SIG-M5 treated with dmso at 0.1 percent for 504 hours (cell line): ENCODE results near the gene LRRC27.

Experiments
- DNase-seq: peaks from one replicate; lab custom pipeline; 2025; ENCODE audit not compliant: unreplicated experiment; lab: John Stamatoyannopoulos, UW

Gene LRRC27

DNA sequence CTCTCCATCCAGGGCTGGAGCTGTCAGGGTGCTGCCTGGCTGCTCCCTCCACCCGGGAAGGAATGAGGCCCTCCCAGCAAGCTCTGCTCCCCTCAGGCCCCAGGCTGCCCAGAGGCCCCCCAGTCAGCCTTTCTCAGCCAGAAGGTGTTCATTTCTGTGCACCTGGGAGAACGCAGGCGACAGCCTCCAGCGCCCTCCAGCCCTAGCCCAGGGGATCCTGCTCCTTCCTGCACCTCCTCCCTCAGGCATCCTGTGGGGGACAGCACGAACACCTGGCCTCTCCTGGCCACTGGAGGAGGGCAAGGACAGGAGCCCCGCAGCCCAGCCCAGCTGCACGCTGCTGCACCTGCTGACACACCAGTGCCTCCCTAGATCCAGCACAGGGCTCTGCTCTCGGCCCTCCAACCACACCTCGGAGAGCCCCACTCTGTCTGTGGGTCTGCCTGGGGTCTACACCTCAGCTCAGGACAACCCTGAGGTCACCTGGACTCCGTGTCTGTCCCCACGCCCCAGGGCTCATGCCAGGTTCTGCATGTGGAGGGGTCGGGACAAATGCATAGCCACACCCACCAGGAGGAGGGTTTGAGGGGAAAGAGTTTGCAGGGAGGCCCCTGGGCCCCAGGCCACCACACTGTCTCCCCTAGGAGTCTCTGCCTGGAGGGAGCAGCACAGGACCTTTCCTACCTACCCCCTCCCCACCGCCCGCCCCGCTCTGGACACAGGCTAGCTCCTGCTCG, 57.6 kb downstream of the LRRC27 start:
- no peak for DNase-seq

DNA sequence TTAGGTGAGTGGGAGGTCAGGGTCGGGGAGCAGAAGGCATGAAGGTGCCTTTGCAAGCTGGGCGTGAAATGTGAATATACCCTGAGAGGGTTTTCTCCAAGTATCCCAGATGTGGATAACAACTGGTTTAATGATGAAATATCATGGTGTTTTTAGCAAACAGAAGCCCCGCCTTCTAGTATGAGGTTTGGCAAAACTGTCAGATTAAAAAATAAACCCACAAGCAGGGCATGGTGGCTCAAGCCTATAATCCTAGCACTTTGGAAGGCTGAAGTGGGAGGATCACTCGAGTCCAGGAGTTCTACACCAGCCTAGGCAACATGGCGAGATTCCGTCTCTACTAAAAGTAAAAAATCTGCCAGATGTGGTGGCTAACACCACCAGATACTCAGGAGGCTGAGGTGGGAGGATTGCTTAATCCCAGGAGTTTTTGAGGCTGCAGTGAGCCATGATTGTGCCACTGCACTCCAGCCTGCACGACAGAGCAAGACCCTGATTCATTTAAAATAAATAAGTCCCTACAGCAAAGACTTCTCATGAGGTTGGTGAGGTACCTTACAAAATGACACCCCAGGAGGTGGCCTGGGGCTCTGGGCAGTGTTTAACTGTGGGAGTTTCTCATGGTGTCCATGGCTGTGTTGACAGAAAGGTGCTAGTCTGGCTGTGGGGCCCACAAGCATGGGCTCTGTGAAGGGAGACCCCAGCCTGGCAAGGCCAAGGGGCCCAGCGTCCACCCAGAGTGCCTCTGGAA, 58.4 kb downstream of the LRRC27 start:
- no peak for DNase-seq

DNA sequence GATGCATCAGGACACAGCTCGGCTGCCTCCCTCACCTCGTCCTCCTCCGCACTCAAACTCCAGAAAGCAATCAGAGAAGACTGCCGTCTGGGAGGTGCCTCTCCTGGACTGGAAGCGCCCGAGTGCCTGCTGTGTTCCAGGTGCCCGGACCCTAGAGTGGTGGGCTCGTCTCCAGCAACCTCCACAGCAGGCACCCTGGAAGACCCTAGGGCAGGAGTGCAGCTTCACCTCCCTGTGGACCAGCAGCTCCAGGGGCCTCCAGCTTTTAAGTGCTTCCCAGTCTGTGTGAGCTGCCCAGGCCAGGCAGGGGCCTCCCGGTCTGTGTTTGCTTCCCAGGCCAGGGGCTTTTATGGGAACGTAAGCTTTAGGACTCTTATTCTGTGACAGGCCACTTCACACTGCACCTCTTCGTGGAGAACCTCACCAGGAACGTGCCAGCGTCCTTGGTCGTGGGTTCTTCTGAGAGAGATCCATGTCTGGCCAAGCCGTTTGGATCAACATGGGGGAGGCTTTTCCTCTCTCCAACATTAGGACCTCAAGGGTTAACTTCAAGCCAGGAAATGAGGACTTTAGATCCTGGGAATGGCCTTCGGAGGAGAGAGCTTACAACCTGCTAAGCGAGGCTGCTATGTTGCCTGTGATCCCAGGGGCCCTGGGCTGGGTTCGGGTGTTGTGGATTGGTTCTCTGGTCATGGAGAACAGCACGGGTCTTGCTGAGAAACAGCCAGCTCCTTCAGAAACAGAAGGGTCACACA, 59.1 kb downstream of the LRRC27 start:
- no peak for DNase-seq

DNA sequence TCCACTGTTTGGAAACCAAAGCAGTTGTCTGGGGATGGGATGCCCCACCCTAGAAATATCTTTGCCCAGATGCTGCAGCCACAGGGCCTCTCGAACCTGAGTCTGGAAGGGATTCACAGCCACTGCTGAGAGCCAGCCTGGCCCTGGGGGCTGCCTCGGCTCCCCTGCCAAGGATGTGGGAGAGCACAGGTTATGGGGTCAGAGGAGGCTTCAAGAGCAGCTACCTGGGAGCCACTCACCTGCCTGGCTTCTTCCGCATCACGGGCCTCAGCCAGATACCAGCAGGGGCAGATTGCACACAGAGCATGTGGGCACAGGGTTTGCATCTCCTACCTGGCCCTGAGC, 59.7 kb downstream of the LRRC27 start:
- DNase-seq = no peak

DNA sequence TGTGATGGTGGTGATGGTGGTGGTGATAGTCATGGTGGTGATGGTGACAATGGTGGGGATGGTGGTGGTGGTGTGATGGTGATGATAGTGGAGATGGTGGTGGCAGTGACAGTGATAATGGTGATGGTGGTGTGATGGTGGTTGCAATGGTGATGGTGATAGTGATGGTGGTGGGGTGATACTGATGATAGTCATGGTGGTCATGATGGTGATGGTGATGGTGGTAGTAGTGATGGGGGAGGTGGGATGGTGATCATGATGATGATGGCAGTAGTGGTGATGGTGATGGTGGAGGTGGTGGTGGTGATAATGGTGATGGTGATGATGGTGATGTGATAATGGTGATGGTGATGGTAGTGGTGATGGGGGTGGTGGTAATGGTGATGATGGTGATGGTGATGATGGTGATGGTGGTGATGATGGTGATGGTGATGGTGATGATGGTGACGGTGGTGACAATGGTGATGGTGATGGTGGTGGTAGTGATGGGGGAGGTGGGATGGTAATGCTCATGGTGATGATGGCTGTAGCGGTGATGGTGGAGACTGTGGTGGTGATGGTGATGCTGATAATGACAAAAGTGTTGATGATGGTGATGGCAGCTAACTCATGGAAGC, 60.3 kb downstream of the LRRC27 start:
- no peak for DNase-seq

DNA sequence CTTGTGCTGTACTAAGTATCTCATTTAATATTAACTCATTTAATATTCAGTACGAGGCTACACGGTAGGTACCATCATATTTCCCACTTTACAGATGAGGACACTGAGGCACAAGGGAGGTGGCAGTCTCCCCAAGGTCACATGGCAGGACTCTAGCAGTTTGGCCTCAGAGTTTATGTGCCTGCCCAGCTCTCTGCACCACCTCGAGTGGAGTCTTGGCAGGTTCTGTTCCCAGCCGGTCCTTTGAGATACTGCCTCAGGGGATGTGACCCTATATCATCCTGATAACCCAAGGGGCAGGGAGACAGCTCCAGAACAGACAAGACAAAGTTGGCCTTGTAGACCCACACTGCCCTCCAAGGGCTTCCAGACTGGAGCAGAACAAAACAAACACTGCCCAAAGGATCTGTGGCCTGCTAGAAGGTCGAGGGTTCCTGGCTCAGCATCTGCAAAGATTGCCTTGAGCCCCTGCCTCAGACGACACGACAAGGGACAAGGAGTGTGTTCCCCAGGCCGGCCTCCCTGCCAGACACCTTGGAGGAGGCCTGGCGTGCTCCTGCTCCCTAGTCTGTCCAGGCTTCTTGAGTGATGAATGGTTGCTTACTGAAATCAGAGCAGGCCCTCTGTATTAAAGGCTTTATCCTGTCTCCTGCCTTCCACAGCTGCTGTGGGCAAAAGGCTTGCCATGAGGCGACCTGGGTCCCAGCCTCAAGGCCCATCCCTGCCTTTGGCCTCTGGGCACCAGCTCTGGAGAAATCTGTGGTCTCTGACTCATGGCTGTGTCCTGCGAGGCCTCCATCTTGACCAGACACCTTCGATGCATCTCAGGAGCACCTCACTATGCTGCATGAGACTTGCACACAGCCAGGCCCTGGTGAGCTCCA, 61.1 kb downstream of the LRRC27 start:
- no peak for DNase-seq

DNA sequence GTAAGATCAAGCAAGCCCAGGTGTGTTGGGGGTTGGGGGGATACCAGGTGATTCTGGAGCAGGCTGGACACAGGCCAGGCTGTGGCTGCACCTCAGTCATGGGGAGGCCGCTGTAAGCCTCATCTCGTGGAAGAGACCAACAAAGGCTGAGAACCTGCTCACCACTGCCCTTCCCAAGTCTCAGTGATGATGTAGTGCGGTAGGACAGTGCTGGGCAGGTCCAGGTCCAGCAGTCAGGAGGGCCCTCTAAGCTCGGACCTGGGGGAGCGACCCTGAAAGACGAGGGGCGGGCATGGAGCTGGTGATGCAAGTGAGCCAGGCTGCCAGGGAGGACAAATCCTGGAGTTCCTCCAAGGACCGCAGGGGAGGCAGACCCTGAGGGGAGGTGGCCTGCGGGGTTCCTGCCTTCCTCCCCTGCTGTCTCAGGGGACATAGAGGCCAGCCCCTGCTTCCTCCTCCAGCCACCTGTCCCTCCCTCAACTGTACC, 61.7 kb downstream of the LRRC27 start:
- no peak for DNase-seq

DNA sequence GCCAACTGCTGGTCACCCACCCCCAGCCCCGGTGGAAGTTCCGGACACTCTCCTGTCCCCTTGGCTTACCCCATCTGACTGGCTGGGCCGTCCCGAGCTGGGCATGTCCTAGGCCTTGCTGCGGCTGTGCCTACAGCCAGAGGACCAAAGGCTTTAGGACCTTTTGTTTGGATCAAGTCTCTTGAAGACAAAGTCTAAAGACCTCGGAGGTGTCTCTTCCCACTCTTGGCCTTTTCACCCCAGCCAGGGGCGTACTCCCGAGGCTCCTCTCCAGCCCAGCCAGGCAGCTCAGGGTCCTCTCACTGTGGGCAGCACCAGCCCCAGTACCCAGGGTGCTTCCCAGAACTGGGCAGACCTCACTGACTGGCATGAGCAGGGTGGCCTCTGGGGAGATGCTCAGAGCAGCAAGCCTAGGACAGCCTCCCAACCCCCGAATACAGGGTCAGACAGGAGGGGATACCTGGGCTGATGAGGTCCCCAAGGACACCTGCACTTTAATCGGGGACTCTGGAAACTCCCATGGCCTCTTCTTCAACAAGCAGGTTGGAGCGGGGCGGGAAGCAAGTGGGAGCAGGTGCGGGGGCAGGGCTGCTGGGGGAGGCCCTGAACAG, 62.3 kb downstream of the LRRC27 start:
- no peak for DNase-seq

DNA sequence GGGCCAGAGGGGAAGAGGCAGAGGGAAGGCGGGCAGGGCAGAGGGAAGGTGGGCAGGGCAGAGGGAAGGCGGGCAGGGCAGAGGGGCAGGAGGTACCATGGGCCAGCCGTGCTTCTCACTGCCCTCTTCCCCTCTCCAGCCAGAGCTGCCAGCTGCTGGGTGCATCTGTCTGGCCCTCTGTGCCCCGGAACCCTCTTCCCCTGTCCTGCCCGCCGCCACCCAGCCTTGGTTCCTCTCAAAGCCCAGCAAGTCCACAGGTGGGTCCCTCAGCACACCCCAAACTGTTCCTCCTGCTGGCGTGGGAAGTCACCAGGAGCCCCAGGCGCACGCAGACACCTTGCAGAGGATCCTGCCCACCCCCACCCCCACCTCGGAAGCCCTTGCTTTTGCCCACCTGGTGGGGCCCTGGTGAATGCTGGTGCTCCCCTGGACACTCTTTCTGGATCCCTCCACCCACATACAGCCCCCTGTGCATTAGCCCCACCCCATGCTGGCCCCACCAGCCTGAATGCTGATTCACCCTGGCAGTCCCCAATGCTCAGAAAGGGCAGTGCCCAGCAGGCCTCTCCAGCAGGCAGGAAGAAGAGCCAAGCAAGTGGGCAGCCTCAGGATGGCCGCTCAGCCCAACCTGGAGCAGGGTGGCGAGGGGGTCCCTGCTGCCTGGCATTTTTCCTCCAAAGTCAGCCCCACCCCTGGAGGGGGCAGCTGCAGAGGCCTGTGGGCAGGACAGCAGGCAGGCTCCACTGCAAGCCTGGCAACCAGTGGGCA, 63.1 kb downstream of the LRRC27 start:
- no peak for DNase-seq

DNA sequence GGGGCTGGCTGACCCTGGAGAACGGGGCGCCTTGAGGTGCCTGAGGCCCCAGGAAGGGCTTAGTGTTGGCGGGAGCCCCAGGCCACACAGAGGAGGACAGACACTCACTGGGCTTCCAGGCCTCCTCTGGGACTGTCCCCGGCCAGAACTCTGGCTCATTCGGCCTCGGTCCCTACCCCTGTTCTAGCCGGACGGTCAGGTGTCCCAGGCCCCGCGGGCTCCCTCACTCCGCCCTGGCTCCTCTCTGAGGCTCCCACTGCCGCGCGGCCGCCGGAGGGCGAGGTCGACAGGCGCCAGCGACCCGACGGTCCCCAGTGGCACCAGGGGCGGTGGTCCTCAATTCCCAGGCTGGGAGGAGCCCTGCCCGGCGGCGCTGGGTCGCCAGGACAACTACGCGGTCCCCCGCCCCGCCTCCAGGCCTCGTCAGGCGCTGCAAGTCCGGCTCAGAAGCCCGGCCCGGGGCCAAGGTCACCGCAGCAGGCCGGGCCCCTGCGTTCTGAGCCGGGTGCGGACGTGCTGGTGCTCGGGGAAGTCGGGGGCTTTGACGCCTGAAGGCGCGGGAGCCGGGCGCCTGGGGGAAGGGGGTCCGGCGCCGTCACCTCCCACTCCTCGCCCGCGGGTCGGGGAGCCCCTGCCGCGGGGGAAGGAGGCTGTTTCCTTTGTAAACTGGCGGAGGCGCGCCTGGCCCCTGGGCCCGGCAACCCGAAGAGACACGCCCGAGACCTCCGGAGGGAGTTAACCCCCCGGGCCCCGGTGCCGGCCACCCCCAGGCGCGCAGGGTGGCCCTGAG, 63.9 kb downstream of the LRRC27 start:
- DNase-seq = no peak

DNA sequence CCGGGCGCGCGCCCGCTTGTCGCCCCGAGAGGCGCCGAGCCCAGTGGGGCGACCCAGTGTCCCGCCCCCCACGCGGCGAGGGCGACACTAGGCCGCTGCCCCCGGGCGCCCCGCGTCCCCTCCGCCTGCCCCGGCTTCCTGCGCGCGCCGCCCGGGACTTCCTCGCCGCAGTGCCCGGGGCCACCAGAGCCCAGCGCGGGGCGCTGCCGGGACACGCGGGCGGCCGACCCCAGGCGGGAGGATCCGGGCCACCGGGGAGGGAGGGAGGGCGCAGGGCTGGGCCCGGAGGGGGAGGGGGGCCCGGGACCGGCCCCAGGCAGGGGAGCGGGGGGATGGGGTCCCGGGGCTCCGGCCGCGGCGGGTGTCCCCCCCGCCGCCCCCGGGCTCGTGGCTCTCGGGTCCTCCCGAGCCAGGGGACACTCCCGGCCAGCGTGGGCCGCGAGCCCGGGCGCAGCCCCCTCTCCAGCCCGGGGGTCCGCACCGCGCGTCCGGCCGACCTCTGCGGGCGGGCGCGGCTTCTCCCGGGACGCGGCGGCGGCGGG, 64.6 kb downstream of the LRRC27 start:
- peak; percentile 31 for DNase-seq

DNA sequence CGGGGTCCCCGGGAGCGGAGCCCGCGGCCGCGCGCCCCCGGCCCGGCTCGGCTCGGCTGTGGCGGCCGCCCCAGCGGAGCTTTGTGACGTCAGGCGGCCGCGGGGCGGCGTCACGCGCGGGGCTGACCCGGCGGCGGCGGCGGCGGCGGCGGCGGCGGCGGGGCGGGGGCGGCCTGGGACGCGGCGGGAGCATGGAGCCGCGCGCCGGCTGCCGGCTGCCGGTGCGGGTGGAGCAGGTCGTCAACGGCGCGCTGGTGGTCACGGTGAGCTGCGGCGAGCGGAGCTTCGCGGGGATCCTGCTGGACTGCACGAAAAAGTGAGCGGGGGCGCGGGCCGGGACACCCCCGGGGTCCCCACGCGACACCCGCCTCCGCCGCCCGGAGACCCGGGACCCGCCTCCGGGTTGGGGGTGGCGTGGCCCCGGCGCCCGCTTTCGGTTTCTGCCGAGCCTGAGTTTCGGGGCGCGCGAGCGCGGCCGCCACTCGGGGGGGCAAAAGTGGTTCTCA, 65.1 kb downstream of the LRRC27 start, which contains the start of gene PWWP2B:
TSS of gene PWWP2B (plus strand) at position 165 of the 506 bp plus-strand sequence. CDS start at position 192, 27 bp downstream.
- DNase-seq = no peak

DNA sequence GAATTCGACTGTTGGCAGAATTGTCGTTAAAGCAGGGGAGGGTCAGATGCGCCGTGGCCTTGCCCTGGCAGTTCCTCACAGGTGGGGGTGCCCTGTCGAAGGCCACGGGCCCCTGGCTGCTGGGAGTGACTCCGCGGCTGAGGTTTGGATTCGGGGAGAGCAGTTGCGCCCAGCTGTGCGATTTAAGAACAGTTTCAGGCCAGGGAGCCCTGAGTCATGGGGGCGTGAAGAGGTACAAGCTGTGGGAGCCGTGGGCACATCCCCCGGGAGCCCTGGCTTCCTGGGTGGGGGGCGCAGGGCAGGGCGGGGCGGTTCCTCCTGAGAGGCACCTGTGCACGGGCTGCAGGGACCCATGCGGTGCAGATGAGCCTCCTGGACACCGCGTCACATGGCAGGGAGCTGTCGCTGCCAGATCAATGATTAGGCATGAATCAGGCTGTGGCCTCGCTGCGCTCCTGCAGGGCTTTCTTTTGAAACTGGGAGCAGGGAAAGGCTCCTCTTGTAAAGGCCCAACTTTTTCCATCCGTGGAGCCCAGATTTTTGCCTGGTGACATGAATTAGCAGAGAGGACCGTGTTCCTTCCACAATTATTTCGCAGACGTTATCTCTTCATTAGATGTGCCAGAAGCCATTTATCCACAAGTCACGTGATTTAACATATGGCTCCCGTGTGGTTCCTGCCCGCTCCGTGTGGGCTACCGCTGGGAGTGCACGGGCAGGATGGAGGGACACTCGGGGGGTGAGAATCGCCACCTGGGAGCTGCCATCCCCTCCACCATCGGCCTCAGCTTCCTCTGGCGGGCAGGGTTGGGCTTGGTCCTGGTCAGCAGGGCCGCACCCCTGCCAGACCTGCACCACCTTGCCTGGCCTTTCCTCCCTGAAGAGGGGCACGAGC, 65.9 kb downstream of the LRRC27 start:
- peak; percentile 25 for DNase-seq

DNA sequence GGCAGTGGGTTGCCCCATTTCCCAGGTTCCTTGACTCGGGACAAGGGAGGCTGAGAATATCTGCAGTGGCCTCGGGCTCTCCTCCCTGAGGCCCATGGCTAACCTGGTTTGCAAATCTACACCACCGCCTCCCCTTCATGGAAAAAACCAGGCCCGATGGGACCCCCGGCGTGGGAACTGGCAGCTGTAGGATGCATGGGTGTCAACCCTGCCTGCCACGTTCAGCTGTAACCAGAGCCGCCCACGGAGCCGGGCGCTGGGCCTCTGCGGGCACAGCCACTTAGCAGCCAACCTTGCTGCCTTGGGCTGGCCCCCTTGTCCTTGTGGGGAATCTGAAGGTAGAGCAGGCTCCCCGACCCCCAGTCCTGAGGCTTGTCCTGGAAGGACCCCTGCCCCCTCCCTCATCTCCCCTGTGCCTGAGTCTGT, 66.6 kb downstream of the LRRC27 start:
- no peak for DNase-seq

DNA sequence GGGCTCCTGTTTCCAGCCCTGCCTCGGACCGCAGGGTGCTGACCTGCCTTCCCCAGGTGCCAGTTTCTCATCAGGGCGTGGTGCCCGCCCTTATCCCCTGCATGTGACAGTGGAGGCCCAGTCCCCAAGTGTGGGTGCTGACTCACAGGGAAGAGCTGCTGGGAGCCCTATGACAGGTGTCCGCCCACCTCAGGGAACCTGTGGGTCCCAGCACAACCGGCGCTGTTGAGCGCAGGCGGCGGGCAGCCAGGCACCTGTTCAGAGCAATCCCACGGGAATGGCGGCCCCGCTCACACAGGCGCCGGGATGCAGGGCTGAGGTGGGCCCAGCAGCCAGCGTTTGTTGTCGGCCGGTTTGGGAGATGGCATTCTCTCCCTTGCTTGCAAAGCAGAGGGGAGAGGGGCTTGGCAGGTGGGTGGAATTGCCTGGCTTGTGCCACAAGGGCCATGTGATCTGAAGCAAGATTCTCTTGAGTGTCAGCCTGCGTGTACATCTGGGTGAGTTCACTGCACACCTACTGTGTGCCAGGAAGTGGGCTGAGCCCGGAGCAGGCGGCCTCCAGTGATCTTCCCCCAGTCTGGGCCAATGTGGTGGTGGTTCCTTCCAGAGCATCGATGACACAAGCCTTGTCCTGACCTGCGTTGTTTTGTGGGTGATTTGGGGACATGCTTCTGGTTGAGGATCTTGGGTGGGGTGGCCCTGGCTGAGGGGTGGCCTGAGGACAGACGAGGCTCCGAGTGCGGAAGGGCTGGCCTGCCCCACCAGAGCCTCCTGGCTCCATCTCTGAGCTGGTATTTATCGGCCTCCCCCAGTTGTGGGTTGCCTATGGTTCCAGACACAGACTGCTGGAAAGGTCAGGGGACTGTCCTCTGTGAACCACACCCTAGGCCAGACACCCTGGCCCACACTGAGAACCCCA, 67.4 kb downstream of the LRRC27 start:
- DNase-seq = no peak
